Testis (tissue), 2 donors: ENCODE measurements around the gene HYCC1.

ENCODE experiments used
- POLR2A ChIP-seq: fragments of 450-650 bp; IDR thresholded peaks from one replicate; pipeline ENCODE4 v1.6.1; 2017; ENCODE audit warnings: antibody characterized with exemption, mild to moderate bottlenecking, moderate library complexity
- TF ChIP-seq, protein P1 (sequence below), 3 experiments: fragments of 450-650 bp in 2 of 3; fragments of 200-600 bp in 1 of 3; sonication (generic) in 1 of 3; IDR thresholded peaks; one replicate each; pipeline ENCODE4 v1.5.1; 2016 to 2019; ENCODE audit warnings: antibody characterized with exemption in 3 of 3, mild to moderate bottlenecking in 2 of 3, moderate library complexity in 1 of 3

DNA sequence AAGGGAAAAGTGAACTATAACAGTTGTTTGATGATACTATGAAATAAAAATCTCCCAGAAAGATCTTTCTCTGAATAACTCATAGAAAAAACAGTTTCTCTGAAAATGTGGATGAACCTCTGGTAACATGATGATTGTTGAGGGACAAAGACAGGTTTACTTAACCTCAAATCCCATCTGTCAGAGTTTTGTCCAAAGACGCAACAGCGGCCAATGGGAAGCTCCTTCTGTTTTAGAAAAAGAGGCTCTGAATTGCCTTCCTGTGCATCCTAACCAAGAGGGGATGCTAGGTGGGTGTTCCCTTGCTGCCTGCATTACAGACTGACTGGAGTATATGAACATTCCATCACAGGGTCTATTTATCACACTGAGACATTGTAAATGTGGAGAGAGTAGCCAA, 8.9 kb upstream of the HYCC1 start:
- TF ChIP-seq, protein P1, sequence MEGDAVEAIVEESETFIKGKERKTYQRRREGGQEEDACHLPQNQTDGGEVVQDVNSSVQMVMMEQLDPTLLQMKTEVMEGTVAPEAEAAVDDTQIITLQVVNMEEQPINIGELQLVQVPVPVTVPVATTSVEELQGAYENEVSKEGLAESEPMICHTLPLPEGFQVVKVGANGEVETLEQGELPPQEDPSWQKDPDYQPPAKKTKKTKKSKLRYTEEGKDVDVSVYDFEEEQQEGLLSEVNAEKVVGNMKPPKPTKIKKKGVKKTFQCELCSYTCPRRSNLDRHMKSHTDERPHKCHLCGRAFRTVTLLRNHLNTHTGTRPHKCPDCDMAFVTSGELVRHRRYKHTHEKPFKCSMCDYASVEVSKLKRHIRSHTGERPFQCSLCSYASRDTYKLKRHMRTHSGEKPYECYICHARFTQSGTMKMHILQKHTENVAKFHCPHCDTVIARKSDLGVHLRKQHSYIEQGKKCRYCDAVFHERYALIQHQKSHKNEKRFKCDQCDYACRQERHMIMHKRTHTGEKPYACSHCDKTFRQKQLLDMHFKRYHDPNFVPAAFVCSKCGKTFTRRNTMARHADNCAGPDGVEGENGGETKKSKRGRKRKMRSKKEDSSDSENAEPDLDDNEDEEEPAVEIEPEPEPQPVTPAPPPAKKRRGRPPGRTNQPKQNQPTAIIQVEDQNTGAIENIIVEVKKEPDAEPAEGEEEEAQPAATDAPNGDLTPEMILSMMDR (IDR thresholded peaks at IDR 0.05): no peak
- no peak for TF ChIP-seq POLR2A
